ENCODE results near the gene ABLIM3. TPM values are rescaled to one million over a fixed set of nuclear protein-coding genes. Genes with fewer than 3 reads are reported as not detected.

ABLIM3 gene
- total RNA-seq, 4 donors from 2014 or later = 2.6 to 49.5 (median 6.9) TPM

DNA sequence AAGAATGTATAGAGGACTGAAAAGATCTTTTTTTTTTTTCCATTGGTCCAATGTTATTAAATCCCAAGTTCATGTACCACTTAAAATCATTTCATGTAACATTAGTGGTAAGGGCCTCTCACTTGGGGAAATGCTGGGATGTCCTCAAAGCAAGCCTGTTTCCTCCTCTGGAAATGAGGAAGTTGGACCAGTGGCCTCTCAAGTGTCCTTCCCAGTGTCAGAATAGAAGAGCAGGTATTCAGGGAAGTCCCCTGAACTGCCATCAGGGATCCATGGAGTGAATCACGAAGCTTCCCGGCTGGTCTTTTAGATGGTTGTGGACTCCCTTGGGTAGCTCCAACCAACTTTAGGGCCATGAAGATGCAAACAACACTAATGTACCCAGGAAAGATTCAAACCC is 75.2 kb downstream of the ABLIM3 start:
- Histone ChIP-seq H3K36me3 (no peaks in the 10 kb centered on the region), H3K27me3 (no peaks in the 10 kb centered on the region), H3K9me3 (no peaks in the 10 kb centered on the region), H3K27ac (no peak overlapping the region), H3K4me1 (no peaks in the 10 kb centered on the region), H3K4me3 (no peak overlapping the region)
- no peak for DNase-seq
- TF ChIP-seq CTCF (IDR thresholded peaks at IDR 0.05) (no peak), POLR2A (IDR thresholded peaks at IDR 0.05) (no peak)
- intact Hi-C loops (cut with DNase I; ENCODE audit: low total_unique reads) = no loop called here

- Histone ChIP-seq H3K36me3 (no peaks in the 10 kb centered on the region), H3K27ac (no peak overlapping the region), H3K4me1 (no peaks in the 10 kb centered on the region), H3K9me3 (no peaks in the 10 kb centered on the region), H3K27me3 (no peaks in the 10 kb centered on the region), H3K4me3 (no peak overlapping the region)
- intact Hi-C loops (cut with DNase I; ENCODE audit: low total_unique reads) = no loop called here
- TF ChIP-seq POLR2A (IDR thresholded peaks at IDR 0.05) (no peak), CTCF (IDR thresholded peaks at IDR 0.05) (no peak)
- no peak for DNase-seq
Measured at GRCh38 chr5:149217096-149217802, 76.0 kb downstream of the ABLIM3 start.

- no peaks in the 10 kb centered on the region for H3K27me3 ChIP-seq
- intact Hi-C loops (cut with DNase I; ENCODE audit: low total_unique reads) = no loop called here
- H3K4me3 ChIP-seq = no peak overlapping the region
- no peak for DNase-seq
- no peaks in the 10 kb centered on the region for H3K36me3 ChIP-seq
- no peaks in the 10 kb centered on the region for H3K4me1 ChIP-seq
- H3K9me3 ChIP-seq = no peaks in the 10 kb centered on the region
- TF ChIP-seq CTCF (IDR thresholded peaks at IDR 0.05) (no peak), POLR2A (IDR thresholded peaks at IDR 0.05) (no peak)
- H3K27ac ChIP-seq = no peak overlapping the region
Measured at GRCh38 chr5:149217803-149218155, 76.5 kb downstream of the ABLIM3 start.

- Histone ChIP-seq H3K27me3 (no peaks in the 10 kb centered on the region), H3K36me3 (no peaks in the 10 kb centered on the region), H3K4me1 (no peaks in the 10 kb centered on the region), H3K4me3 (no peak overlapping the region), H3K9me3 (no peaks in the 10 kb centered on the region), H3K27ac (no peak overlapping the region)
- intact Hi-C loops (cut with DNase I; ENCODE audit: low total_unique reads) = no loop called here
- DNase-seq = no peak
- TF ChIP-seq CTCF (IDR thresholded peaks at IDR 0.05) = no peak
- no peak for TF ChIP-seq POLR2A (IDR thresholded peaks at IDR 0.05)
Measured at GRCh38 chr5:149219584-149219983, 78.3 kb downstream of the ABLIM3 start.

DNA sequence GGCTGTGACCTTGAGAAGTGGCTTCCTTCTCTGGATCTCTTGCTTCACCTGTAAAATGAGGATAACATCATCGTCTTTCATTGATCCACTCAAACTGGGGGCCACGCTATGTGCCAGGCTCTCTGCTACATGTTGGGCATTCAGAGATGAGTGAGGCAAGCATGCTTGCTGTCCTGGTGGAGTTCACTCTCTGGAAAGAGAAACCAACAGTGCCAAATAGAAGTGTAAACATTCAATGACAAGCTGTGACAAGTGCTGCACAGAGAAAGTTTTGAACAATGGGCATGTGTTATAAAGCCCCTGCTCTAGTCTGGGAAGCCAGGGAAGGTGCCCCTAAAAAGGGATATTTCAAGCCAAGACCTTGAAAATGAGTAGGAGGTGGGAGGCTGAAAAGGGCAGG is 79.5 kb downstream of the ABLIM3 start:
- Histone ChIP-seq H3K4me1 (no peaks in the 10 kb centered on the region), H3K9me3 (no peaks in the 10 kb centered on the region)

More for the DNA sequence above, 79.5 kb downstream of the ABLIM3 start:
- Histone ChIP-seq H3K27me3 (no peaks in the 10 kb centered on the region), H3K27ac (no peak overlapping the region), H3K36me3 (no peaks in the 10 kb centered on the region), H3K4me3 (no peak overlapping the region)
- intact Hi-C loops (cut with DNase I; ENCODE audit: low total_unique reads) = no loop called here
- DNase-seq = no peak
- no peak for TF ChIP-seq CTCF (IDR thresholded peaks at IDR 0.05)
- no peak for TF ChIP-seq POLR2A (IDR thresholded peaks at IDR 0.05)
